ENCODE results near the gene ACTR5. TPM values are rescaled to one million over a fixed set of nuclear protein-coding genes. Genes with fewer than 3 reads are reported as not detected.

ACTR5 gene
- total RNA-seq, 1 experiment from 2014 or later: 22.0 TPM

GRCh38 chr20:38703526-38703925 lies 44.7 kb upstream of the ACTR5 start:
- H4K20me1 ChIP-seq (ENCODE audit: insufficient read depth): no peaks in the 10 kb centered on the region
- no peaks in the 10 kb centered on the region for H3K4me1 ChIP-seq (ENCODE audit: control insufficient read depth in 1 of 2, insufficient read depth in 2 of 2, low read length in 2 of 2)
- ATAC-seq (no peak), DNase-seq (ENCODE audit: low read depth, low spot score) (no peak)
- H3K36me3 ChIP-seq (ENCODE audit: control insufficient read depth in 1 of 2, insufficient read depth in 2 of 2, low read length in 2 of 2): no peaks in the 10 kb centered on the region
- no peak overlapping the region for H3K27ac ChIP-seq (ENCODE audit: low read depth, low read length)
- no peak overlapping the region for H3K4me2 ChIP-seq (ENCODE audit: low read length)
- no peaks in the 10 kb centered on the region for H3K9me3 ChIP-seq (ENCODE audit: control insufficient read depth in 1 of 2, insufficient read depth in 1 of 2, low read depth in 1 of 2, low read length in 2 of 2)
- intact Hi-C loops (cut with micrococcal nuclease): no loop called here
- no peak overlapping the region for H3K9ac ChIP-seq (ENCODE audit: low read length)
- no TSS peak for BruUV-seq (replicated peaks)
- H3K9me2 ChIP-seq (ENCODE audit: insufficient read depth): no peaks in the 10 kb centered on the region
- peaks cover 62% of the 10 kb centered on the region for H3K27me3 ChIP-seq (ENCODE audit: insufficient read depth, low read length)
- no peaks in the 10 kb centered on the region for H3K79me2 ChIP-seq (ENCODE audit: insufficient read depth, low read length)
- RAD21 ChIA-PET (ENCODE audit: low non-redundant PET in 1 of 2, low total read pairs in 2 of 2, uncharacterized antibody in 2 of 2, unreplicated experiment in 2 of 2): no interaction called here
- H2AFZ ChIP-seq (ENCODE audit: low read depth, low read length, poor library complexity, severe bottlenecking): no peak overlapping the region
- POLR2A ChIA-PET: no interaction called here
- H3K4me3 ChIP-seq (replicated peaks in 1 of 2; ENCODE audit: low read depth in 1 of 2, low read length in 2 of 2): no peak overlapping the region
- TF ChIP-seq EZH2 (IDR thresholded peaks at IDR 0.05): no peak
- no peak for TF ChIP-seq ZBTB33 (IDR thresholded peaks at IDR 0.05; ENCODE audit: extremely low read depth, insufficient replicate concordance, low read length)
- TF ChIP-seq ZNF274 (IDR thresholded peaks at IDR 0.05; ENCODE audit: low read depth, low read length): no peak
- no peak for TF ChIP-seq POLR2AphosphoS5 (IDR thresholded peaks at IDR 0.05; ENCODE audit: low read depth, low read length)
- no peak for TF ChIP-seq POLR2A (IDR thresholded peaks at IDR 0.05; ENCODE audit: borderline replicate concordance, extremely low read depth, insufficient read depth, insufficient read length)
- no peak for TF ChIP-seq SRF (IDR thresholded peaks at IDR 0.05; ENCODE audit: low read depth)
- TF ChIP-seq EGR1 (IDR thresholded peaks at IDR 0.05; ENCODE audit: low read depth): no peak
- no peak for TF ChIP-seq ATF3 (IDR thresholded peaks at IDR 0.05)
- no peak for TF ChIP-seq JUND (IDR thresholded peaks at IDR 0.05)
- no peak for TF ChIP-seq CTCF (IDR thresholded peaks at IDR 0.05 in 2 of 3, conservative IDR thresholded peaks at IDR 0.05 in 1 of 3; ENCODE audit: borderline replicate concordance in 1 of 3, insufficient read depth in 1 of 3, low read depth in 2 of 3, low read length in 2 of 3)
- no peak for TF ChIP-seq RAD21 (IDR thresholded peaks at IDR 0.05; ENCODE audit: low read depth)
- TF ChIP-seq TCF7L2 (IDR thresholded peaks at IDR 0.05; ENCODE audit: borderline replicate concordance, extremely low read depth, insufficient read depth, insufficient read length): no peak
- TF ChIP-seq SP1 (IDR thresholded peaks at IDR 0.05; ENCODE audit: low read depth): no peak
- TF ChIP-seq MAX (IDR thresholded peaks at IDR 0.05): no peak
- TF ChIP-seq SIN3A (IDR thresholded peaks at IDR 0.05; ENCODE audit: low read depth): no peak
- TF ChIP-seq EZH2phosphoT487 (IDR thresholded peaks at IDR 0.05; ENCODE audit: borderline replicate concordance): no peak
- TF ChIP-seq CBX3 (IDR thresholded peaks at IDR 0.05; ENCODE audit: low read depth): no peak
- no peak for TF ChIP-seq ELF1 (IDR thresholded peaks at IDR 0.05; ENCODE audit: borderline replicate concordance, low read depth)
- no peak for TF ChIP-seq ZFX (IDR thresholded peaks at IDR 0.05)
- TF ChIP-seq REST (IDR thresholded peaks at IDR 0.05; ENCODE audit: low read depth): no peak
- CTCF ChIA-PET: no interaction called here

All from HCT116 (cell line).